VCaP (cell line): ENCODE data around the gene NXN.

Source experiments
- H3K27ac ChIP-seq: fragments of 450-650 bp; 2 replicates; pipeline ENCODE4 v1.5.1; 2017
- CTCF ChIP-seq: fragments of 450-650 bp; conservative IDR thresholded peaks from 2 replicates; pipeline ENCODE4 v1.5.1; 2017; ENCODE audit warnings: mild to moderate bottlenecking, moderate library complexity

Gene NXN

DNA sequence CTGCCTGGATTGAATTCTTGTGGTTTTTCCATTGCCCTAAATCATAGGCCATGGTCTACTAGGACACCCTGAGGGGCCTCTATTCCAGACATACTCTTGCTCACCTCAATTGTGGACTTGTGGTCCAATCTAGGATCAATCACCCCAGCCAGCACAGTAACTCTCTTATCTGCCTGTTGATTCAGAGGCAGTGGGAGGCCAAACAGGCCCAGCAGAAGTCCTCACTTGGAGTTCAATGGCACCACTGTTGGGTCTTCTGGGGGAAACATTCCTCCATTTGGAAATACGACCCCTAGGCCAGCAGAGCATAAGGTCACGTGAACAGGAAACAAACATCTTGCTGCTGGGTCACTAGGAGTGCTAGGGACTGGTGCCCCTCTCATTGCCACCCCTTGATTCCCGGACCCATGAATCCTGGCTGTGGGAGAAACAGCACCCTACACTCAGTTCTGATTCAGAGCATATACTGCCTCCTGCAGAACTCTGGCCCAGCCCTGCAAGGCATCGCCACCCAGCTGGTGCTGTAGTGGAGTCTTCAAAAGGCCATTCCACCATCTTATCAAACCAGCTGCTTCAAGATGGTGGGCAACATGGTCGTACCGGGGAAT lies 6.8 kb upstream of the NXN start:
- H3K27ac ChIP-seq = no peak overlapping the region
- no peak for TF ChIP-seq CTCF

DNA sequence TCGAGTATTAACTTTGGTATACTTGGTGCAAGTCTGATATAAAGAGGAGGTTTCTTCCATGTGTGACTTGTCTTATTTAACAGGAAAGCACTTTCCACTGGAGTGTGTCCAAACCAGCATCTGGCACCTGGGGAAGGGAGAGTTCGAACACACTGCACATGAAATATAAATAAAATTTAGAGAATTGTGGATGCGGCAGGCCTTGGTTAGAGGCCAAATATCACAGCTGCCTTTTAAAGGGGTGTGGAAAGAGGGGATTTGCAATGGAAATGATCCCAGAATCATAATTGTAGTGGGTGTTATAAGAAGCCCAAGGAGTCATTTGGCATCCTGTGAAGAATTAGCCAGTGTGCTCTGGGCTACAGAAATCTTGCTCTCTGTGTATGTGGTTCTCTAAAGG lies 4.3 kb upstream of the NXN start:
- no peak for TF ChIP-seq CTCF
- no peak overlapping the region for H3K27ac ChIP-seq

DNA sequence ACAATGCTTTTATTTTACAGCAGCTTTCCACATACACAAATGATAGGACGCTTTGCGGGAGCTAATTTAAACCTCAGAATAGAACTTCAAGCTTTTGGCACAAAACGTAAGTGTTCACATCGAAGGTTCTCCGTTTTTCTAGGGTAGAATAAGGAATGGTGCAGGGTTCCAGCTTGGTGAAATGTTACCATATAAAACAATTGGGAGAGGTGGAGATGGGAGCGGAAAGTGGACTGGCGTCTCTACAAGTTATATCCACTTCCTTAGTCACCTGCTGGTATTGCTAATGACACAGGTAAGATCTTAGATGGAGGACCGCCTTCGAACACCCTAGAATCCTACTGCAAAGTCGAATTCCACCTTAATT lies 1.7 kb upstream of the NXN start:
- peak; percentile 52 for TF ChIP-seq CTCF
- H3K27ac ChIP-seq = peak overlapping the region; percentile 65; the same call in 1 of the 2 replicates

GRCh38 chr17:980406-981291 lies 1.1 kb upstream of the NXN start:
- TF ChIP-seq CTCF = peak; percentile 85
- peak overlapping the region; percentile 65 for H3K27ac ChIP-seq

GRCh38 chr17:979212-979538 lies 401 bp downstream of the NXN start:
- no peak for TF ChIP-seq CTCF
- H3K27ac ChIP-seq = peak overlapping the region; percentile 65

- peak overlapping the region; percentile 65; the same call in 1 of the 2 replicates for H3K27ac ChIP-seq
These were observed 1.2 kb downstream of the NXN start for GRCh38 chr17:978103-979093.

More at GRCh38 chr17:978103-979093, 1.2 kb downstream of the NXN start:
- TF ChIP-seq CTCF = no peak
